OCI-LY7 (cell line): ENCODE measurements around the gene NAA38. TPM values are rescaled to one million over a fixed set of nuclear protein-coding genes. Genes with fewer than 3 reads are reported as not detected.

ENCODE experiments used
- BruUV-seq: library from RNA; stranded (reverse); fragments of 400-500 nt; replicated peaks from 2 replicates; lab custom pipeline; 2021; lab: Mats Ljungman, UMichigan
- CTCF ChIA-PET: fragments of 300-600 bp; sonication (Branson Sonifier 250); formaldehyde crosslinking; loops from one replicate; lab custom pipeline; 2022; ENCODE audit warnings: antibody characterized with exemption; ENCODE audit not compliant: unreplicated experiment; lab: Charles Lee
- POLR2A ChIA-PET: fragments of 300-600 bp; sonication (Branson Sonifier 250); formaldehyde crosslinking; loops from one replicate; lab custom pipeline; 2022; ENCODE audit warnings: antibody characterized with exemption; lab: Charles Lee
- DNase-seq: peaks from one replicate; pipeline ENCODE4 v3.0.0-alpha.2; 2015; ENCODE audit warnings: low spot score
- H2AFZ ChIP-seq: fragments of 200-600 bp; sonication (generic), shearing (Covaris generic); 2 replicates; pipeline ENCODE4 v1.6.1; 2014; ENCODE audit warnings: mild to moderate bottlenecking, antibody characterized with exemption, low read length, moderate library complexity
- H3K27ac ChIP-seq: fragments of 200-600 bp; sonication (generic); 2 replicates; pipeline ENCODE4 v1.5.1; 2014; ENCODE audit warnings: mixed run types, low read depth, mild to moderate bottlenecking, moderate library complexity, low read length, inconsistent platforms; ENCODE audit not compliant: poor library complexity, severe bottlenecking
- H3K36me3 ChIP-seq: fragments of 200-600 bp; sonication (generic); 2 replicates; pipeline ENCODE4 v1.6.1; 2014; ENCODE audit warnings: mild to moderate bottlenecking, antibody characterized with exemption, low read length, moderate library complexity, mixed read lengths; ENCODE audit not compliant: insufficient read depth
- H3K4me1 ChIP-seq: fragments of 200-600 bp; sonication (generic); 2 replicates; pipeline ENCODE4 v1.5.1; 2014; ENCODE audit warnings: mild to moderate bottlenecking, low read length; ENCODE audit not compliant: insufficient read depth, poor library complexity, severe bottlenecking
- H3K4me2 ChIP-seq: fragments of 200-600 bp; sonication (generic); 2 replicates; pipeline ENCODE4 v1.6.1; 2014; ENCODE audit warnings: mild to moderate bottlenecking, low read length
- H3K4me3 ChIP-seq: fragments of 200-600 bp; sonication (generic); 2 replicates; pipeline ENCODE4 v1.5.1; 2014; ENCODE audit warnings: mild to moderate bottlenecking, low read depth, low read length; ENCODE audit not compliant: poor library complexity, severe bottlenecking
- H3K79me2 ChIP-seq: fragments of 200-600 bp; sonication (generic); 2 replicates; pipeline ENCODE4 v1.6.1; 2016; ENCODE audit warnings: low read depth, mild to moderate bottlenecking, low read length, moderate library complexity, mixed read lengths; ENCODE audit not compliant: insufficient read depth
- H3K9me2 ChIP-seq: fragments of 200-600 bp; sonication (generic); 2 replicates; pipeline ENCODE4 v1.6.1; 2016; ENCODE audit warnings: mild to moderate bottlenecking, low read length, mixed read lengths; ENCODE audit not compliant: insufficient read depth
- H3K9me3 ChIP-seq: fragments of 200-600 bp; sonication (generic); 2 replicates; pipeline ENCODE4 v1.6.1; 2014; ENCODE audit warnings: mild to moderate bottlenecking, mixed run types, low read length, mixed read lengths
- H4K20me1 ChIP-seq: fragments of 200-600 bp; sonication (generic); 2 replicates; pipeline ENCODE4 v1.6.1; 2014; ENCODE audit warnings: mild to moderate bottlenecking, antibody characterized with exemption, low read length, moderate library complexity, mixed read lengths; ENCODE audit not compliant: insufficient read depth
- EZH2phosphoT487 ChIP-seq: fragments of 200-600 bp; sonication (generic); IDR thresholded peaks from 2 replicates; pipeline ENCODE4 v1.6.1; 2018; ENCODE audit warnings: low read depth, borderline replicate concordance, mild to moderate bottlenecking, mixed run types, antibody characterized with exemption, low read length, moderate library complexity, mixed read lengths
- intact Hi-C: fragments of 100-400 bp; cut with micrococcal nuclease; formaldehyde crosslinking; loops from one replicate; pipeline ENCODE4 v1.10.0; 2022; ENCODE audit not compliant: unreplicated experiment
- total RNA-seq, 2 experiments: library from RNA; depleted of rRNA in 1 of 2; stranded (reverse); fragments of >200 nt in 1 of 2; shearing (Covaris generic) in 1 of 2; gene quantifications; 2 replicates each; pipeline ENCODE4 v1.2.3, GENCODE V29; 2014 to 2022
- TF ChIP-seq, protein P1 (sequence below): fragments of 200-600 bp; sonication (generic); conservative IDR thresholded peaks from 2 replicates; pipeline ENCODE4 v1.5.1; 2014; ENCODE audit warnings: mild to moderate bottlenecking, antibody characterized with exemption, low read length, moderate library complexity, mixed read lengths

Gene NAA38
- total RNA-seq, 2 experiments from 2014 or later = 149 to 168 TPM

DNA sequence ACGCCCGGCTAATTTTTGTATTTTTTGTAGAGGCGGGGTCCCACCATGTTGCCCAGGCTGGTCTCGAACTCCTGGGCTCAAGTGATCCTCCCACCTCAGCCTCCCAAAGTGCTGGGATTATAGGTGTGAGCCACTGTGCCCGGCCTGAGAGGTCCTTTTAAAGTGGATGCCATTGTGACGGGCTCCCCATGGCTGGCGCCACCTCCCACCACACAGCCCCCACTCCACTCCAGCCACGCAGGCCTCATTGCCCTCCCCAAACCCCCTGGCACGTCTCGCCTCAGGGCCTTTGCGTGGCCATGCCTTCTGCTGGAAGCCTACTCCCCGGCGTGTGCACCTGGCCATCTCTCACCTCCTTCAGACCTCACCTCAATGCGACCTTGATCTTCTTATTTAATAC is 35.2 kb downstream of the NAA38 start:
- Histone ChIP-seq H3K79me2 (no peaks in the 10 kb centered on the region), H4K20me1 (no peaks in the 10 kb centered on the region), H3K9me3 (no peaks in the 10 kb centered on the region), H3K4me2 (no peak overlapping the region), H3K36me3 (no peaks in the 10 kb centered on the region), H3K27ac (no peak overlapping the region), H3K4me3 (no peak overlapping the region), H2AFZ (no peak overlapping the region), H3K4me1 (no peaks in the 10 kb centered on the region), H3K9me2 (no peaks in the 10 kb centered on the region)
- BruUV-seq = no TSS peak
- no peak for DNase-seq
- ChIA-PET POLR2A (no interaction called here), CTCF (no interaction called here)
- intact Hi-C loops = loop anchor here (1.0 to 10.0 kb wide), 4 partner anchors 29 to 223 kb away; partner anchors contain the start of gene NAA38
- TF ChIP-seq, protein P1, sequence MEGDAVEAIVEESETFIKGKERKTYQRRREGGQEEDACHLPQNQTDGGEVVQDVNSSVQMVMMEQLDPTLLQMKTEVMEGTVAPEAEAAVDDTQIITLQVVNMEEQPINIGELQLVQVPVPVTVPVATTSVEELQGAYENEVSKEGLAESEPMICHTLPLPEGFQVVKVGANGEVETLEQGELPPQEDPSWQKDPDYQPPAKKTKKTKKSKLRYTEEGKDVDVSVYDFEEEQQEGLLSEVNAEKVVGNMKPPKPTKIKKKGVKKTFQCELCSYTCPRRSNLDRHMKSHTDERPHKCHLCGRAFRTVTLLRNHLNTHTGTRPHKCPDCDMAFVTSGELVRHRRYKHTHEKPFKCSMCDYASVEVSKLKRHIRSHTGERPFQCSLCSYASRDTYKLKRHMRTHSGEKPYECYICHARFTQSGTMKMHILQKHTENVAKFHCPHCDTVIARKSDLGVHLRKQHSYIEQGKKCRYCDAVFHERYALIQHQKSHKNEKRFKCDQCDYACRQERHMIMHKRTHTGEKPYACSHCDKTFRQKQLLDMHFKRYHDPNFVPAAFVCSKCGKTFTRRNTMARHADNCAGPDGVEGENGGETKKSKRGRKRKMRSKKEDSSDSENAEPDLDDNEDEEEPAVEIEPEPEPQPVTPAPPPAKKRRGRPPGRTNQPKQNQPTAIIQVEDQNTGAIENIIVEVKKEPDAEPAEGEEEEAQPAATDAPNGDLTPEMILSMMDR = no peak
- no peak for TF ChIP-seq EZH2phosphoT487

DNA sequence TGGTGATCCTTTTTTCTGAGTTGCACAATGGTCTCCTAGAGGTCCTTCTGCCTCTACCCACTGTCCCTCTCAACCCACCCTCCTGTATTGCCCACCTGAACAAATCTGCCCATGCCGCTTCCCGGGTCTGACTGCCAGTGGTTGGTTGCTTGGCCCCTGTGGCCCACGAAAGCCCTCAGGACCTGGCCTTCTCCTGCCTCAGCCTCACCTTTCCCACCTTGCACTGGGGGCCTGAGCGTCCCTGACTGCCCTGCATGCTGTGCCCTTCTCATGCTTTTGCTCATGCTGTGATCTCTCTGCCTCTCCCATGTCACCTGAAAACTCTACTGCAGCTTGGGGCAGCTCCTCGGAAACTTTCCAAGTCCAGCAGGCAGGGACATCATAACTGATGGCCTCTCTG is 37.1 kb downstream of the NAA38 start:
- no peak overlapping the region for H3K27ac ChIP-seq
- H4K20me1 ChIP-seq = no peaks in the 10 kb centered on the region
- POLR2A ChIA-PET = interaction anchor here (0.6 kb wide), 1 partner anchor 100 kb away, joined by 3 read pairs; no protein-coding TSS in a partner anchor
- no peak overlapping the region for H3K4me2 ChIP-seq
- no peaks in the 10 kb centered on the region for H3K9me3 ChIP-seq
- no peaks in the 10 kb centered on the region for H3K9me2 ChIP-seq
- H3K36me3 ChIP-seq = no peaks in the 10 kb centered on the region
- intact Hi-C loops = loop anchor here (10.0 kb wide), 1 partner anchor 225 kb away; no protein-coding TSS in a partner anchor
- CTCF ChIA-PET = no interaction called here
- BruUV-seq = no TSS peak
- H3K4me3 ChIP-seq = no peak overlapping the region
- DNase-seq = no peak
- no peak overlapping the region for H2AFZ ChIP-seq
- TF ChIP-seq EZH2phosphoT487 = no peak
- TF ChIP-seq, protein P1 = no peak
- H3K4me1 ChIP-seq = no peaks in the 10 kb centered on the region
- H3K79me2 ChIP-seq = no peaks in the 10 kb centered on the region
